ENCODE measurements around the gene BRIP1.
"Not testable (repeated sequence)": the region's sequence is repeated elsewhere in the genome, so short reads cannot be mapped to it uniquely, and the experiment has no call there.

BRIP1 gene

GRCh38 chr17:61699032-61699431 lies 164.3 kb downstream of the BRIP1 start:
- no peak for DNase-seq (ENCODE audit: low spot score)

- no peak for DNase-seq (ENCODE audit: low spot score)
Measured at GRCh38 chr17:61698244-61698643, 165.1 kb downstream of the BRIP1 start.

GRCh38 chr17:61695779-61696337 lies 167.5 kb downstream of the BRIP1 start:
- DNase-seq (ENCODE audit: low spot score) = no peak

GRCh38 chr17:61694095-61694494 lies 169.2 kb downstream of the BRIP1 start:
- DNase-seq (ENCODE audit: low spot score) = no peak

- no peak for DNase-seq (ENCODE audit: low spot score)
Measured at GRCh38 chr17:61689610-61690180, 173.6 kb downstream of the BRIP1 start.

- no peak for DNase-seq (ENCODE audit: low spot score)
Measured at GRCh38 chr17:61687769-61688168, 175.6 kb downstream of the BRIP1 start.

- DNase-seq (ENCODE audit: low spot score) = no peak
Measured at GRCh38 chr17:61686113-61686512, 177.2 kb downstream of the BRIP1 start.

- no peak for DNase-seq (ENCODE audit: low spot score)
Measured at GRCh38 chr17:61684818-61685217, 178.5 kb downstream of the BRIP1 start.

GRCh38 chr17:61684172-61684571 lies 179.2 kb downstream of the BRIP1 start:
- no peak for DNase-seq (ENCODE audit: low spot score)

- no peak for DNase-seq (ENCODE audit: low spot score)
Measured at GRCh38 chr17:61683466-61683865, 179.9 kb downstream of the BRIP1 start.

GRCh38 chr17:61680921-61681320 lies 182.4 kb downstream of the BRIP1 start:
- no peak for DNase-seq (ENCODE audit: low spot score)

GRCh38 chr17:61678339-61678738 lies 185.0 kb downstream of the BRIP1 start:
- no peak for DNase-seq (ENCODE audit: low spot score)

GRCh38 chr17:61677150-61677811 lies 186.0 kb downstream of the BRIP1 start:
- DNase-seq (ENCODE audit: low spot score) = not testable (repeated sequence)

- DNase-seq (ENCODE audit: low spot score) = not testable (repeated sequence)
Measured at GRCh38 chr17:61676522-61676921, 186.8 kb downstream of the BRIP1 start.

GRCh38 chr17:61674609-61675008 lies 188.7 kb downstream of the BRIP1 start:
- not testable (repeated sequence) for DNase-seq (ENCODE audit: low spot score)

GRCh38 chr17:61673019-61673897 lies 190.1 kb downstream of the BRIP1 start:
- DNase-seq (ENCODE audit: low spot score) = not testable (repeated sequence)

- DNase-seq (ENCODE audit: low spot score) = no peak
Measured at GRCh38 chr17:61672140-61672539, 191.2 kb downstream of the BRIP1 start.

GRCh38 chr17:61670691-61671090 lies 192.6 kb downstream of the BRIP1 start:
- DNase-seq (ENCODE audit: low spot score) = no peak

- DNase-seq (ENCODE audit: low spot score) = no peak
Measured at GRCh38 chr17:61669522-61669921, 193.8 kb downstream of the BRIP1 start.

- no peak for DNase-seq (ENCODE audit: low spot score)
Measured at GRCh38 chr17:61668486-61668885, 194.8 kb downstream of the BRIP1 start.

GRCh38 chr17:61666406-61667088 lies 196.8 kb downstream of the BRIP1 start:
- DNase-seq (ENCODE audit: low spot score) = not testable (repeated sequence)

GRCh38 chr17:61663310-61663709 lies 200.0 kb downstream of the BRIP1 start:
- no peak for DNase-seq (ENCODE audit: low spot score)

All from Ammon's horn (tissue), 1 donor.